GM20000 (cell line): ENCODE data around the gene RAD23A.
"Not testable (repeated sequence)": the region's sequence is repeated elsewhere in the genome, so short reads cannot be mapped to it uniquely, and the experiment has no call there.

Experiments used
- DNase-seq: peaks from one replicate; pipeline ENCODE4 v3.0.0; 2012; ENCODE audit warnings: low spot score
- TF ChIP-seq, protein P1 (sequence below): IDR thresholded peaks from 2 replicates; pipeline ENCODE4 v1.5.1; 2012; ENCODE audit warnings: mild to moderate bottlenecking, control low read depth; ENCODE audit errors: extremely low read depth, missing control alignments

Gene RAD23A

DNA sequence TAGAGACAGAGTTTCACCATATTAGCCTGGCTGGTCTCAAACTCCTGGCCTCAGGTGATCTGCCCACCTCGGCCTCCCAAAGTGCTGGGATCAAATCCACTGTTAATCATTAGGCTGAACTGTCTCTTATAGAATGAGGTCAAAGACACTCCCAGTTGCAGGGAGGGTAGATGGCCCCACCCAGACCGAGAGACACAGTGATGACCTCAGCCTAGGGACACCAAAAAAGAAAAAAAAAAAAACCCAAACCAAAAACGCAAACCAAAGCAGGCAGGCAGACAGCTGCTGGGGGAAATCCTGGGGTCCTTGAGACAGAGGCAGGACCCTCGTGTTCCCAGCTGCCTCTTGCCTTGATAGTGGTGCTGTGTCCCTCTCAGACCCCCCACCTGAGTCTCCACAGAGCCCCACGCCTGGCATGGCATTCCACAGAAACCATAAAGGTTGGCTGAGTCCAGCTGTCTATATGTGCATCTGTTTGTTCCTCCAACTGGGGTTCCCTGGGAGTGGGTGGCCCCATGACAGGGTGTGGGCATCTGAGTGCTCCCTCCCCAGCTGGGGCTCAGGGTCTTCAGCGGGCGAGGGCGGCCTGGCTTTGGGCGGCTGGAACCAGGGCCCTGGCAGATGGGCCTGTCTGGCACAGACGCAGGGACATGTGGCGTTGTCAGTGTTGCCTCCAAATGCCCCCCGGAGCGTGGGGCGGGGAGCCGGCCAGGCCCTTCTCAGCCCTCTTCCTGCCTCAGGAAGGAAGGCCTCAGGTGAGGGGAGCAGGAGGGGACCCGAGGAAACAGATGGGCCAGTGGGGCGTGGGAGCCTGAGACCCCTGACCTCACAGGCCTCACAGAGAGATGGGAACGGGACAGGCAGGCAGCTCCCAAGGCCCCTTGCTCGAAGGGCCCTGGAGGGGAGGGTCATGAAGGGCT lies 28.9 kb downstream of the RAD23A start:
- DNase-seq = peak; percentile 63
- TF ChIP-seq, protein P1, sequence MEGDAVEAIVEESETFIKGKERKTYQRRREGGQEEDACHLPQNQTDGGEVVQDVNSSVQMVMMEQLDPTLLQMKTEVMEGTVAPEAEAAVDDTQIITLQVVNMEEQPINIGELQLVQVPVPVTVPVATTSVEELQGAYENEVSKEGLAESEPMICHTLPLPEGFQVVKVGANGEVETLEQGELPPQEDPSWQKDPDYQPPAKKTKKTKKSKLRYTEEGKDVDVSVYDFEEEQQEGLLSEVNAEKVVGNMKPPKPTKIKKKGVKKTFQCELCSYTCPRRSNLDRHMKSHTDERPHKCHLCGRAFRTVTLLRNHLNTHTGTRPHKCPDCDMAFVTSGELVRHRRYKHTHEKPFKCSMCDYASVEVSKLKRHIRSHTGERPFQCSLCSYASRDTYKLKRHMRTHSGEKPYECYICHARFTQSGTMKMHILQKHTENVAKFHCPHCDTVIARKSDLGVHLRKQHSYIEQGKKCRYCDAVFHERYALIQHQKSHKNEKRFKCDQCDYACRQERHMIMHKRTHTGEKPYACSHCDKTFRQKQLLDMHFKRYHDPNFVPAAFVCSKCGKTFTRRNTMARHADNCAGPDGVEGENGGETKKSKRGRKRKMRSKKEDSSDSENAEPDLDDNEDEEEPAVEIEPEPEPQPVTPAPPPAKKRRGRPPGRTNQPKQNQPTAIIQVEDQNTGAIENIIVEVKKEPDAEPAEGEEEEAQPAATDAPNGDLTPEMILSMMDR = no peak

DNA sequence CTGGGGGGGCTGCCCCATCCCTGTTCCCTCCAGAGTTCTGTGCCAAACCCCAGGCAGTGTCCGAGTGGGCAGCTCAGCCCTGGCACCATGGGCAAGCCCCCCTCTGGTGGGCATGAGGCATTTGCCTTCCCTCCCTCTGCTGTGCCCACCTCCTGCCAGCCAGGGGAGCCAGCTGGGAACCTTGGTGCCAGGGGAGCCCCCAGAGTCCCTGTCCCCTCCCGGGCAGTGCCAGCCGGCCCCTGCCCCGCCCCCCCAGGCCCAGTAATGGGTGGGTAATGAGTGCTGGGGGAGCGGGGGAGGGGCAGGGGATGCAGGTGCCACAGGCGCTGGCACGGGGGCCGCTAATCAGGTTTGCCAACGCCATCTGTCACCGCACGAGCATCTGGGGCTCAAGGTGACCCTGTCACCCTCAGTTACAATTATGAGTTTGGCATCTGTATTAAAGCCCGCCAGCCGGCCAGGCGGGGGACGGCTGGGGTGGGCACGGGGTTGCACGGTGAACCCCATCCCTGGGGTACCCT lies 29.6 kb downstream of the RAD23A start:
- DNase-seq = no peak
- TF ChIP-seq, protein P1 = no peak

DNA sequence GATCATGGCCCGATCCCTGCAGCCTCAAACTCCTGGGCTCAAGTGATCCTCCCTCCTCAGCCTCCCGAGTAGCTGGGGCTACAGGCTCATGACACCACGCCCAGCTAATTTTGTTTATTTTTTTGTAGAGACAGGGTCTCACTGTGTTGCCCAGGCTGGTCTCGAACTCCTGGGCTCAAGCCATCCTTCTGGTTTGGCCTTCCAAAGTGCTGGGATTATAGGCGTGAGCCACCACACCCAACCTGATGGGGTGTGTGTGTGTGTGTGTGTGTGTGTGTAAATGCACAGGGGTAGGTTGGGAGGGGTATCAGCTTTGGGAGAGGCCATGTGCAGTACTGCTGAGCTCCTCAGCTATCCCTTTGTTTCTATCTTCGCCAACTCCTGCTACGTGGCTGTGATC lies 30.4 kb downstream of the RAD23A start:
- DNase-seq = not testable (repeated sequence)

DNA sequence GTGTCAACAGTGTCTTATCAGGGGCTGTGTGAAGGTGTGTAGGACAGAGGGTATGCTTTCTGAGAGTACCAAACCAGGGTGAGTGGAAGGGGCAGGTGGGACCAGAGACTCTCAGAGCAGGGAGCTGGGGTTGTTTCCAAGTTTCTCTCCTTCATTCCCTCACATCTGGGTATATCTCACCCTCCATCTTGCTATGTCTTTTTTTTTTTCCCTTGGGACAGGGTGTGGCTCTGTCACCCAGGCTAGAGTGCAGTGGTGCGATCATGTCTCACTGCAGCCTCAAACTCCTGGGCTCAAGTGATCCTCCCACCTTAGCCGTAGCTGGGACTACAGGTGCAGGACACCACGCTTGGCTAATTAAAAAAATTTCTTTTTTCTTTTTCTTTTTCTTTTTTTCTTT lies 34.3 kb downstream of the RAD23A start:
- no peak for DNase-seq
- TF ChIP-seq, protein P1 = no peak

DNA sequence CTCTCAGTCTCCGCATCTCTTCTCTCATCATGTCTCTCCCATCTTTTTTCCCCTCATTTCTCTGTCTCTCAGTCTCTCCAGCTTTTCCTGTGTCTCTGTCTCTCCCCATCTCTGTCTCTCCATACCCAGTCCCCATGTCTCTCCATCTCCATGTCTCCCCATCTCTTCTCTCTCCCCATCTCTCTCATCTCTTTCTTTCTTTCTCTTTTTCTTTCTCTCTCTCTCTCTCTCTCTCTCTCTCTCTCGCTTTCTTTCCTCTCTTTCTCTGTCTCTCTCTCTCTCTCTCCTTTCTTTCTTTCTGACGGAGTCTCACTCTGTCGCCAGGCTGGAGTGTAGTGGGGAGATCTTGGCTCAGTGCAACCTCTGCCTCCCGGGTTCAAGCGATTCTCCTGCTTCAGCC lies 37.0 kb downstream of the RAD23A start:
- TF ChIP-seq, protein P1 = no peak
- DNase-seq = no peak

DNA sequence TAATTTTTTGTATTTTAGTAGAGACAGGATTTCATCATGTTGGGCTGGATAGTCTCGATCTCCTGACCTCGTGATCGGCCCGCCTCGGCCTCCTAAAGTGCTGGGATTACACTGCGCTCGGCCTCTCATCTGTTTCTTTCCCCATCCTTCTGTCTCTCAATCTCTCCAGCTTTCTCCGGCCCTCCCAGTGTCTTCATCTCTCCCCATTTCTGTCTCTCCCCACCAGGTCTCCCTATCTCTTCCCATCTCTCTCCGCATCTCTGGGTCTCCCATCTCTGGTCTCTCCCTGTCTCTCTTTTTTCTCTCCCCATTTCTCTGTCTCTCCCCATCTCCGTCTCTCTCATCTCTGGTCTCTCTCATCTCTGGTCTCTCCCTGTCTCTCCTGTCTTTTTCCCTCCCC lies 37.4 kb downstream of the RAD23A start:
- DNase-seq = no peak
- TF ChIP-seq, protein P1 = no peak

DNA sequence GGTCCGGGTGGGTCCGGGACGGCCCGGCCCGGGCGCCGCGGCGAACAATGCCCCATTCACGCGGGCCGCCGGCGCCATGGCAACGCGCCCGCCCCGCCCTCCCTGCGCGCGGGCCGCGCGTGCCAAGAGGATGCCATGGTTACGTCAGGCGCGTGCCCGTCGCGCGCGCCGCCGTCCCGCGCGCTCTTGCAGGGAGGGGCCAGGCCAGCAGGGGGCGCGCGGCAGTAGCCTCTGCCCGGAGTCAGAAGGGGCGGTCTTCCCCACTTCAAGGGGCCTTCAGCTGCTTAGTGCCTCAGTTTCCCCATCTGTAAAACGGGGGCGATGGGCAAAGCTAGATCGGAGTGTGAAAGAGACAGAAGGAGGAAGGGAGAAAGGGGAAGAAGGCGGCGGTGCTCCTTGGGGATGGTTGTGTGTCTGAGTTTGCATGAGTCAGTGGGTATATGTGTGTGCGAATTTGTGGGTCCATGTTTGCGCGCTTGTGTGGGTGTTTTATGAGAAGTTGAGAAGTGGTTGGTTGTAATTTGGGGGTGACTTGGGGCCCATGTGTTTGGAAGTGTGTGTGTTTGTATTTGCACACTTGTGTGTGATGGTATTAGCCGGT lies 38.0 kb downstream of the RAD23A start:
- TF ChIP-seq, protein P1 = peak; percentile 78
- peak; percentile 93 for DNase-seq

DNA sequence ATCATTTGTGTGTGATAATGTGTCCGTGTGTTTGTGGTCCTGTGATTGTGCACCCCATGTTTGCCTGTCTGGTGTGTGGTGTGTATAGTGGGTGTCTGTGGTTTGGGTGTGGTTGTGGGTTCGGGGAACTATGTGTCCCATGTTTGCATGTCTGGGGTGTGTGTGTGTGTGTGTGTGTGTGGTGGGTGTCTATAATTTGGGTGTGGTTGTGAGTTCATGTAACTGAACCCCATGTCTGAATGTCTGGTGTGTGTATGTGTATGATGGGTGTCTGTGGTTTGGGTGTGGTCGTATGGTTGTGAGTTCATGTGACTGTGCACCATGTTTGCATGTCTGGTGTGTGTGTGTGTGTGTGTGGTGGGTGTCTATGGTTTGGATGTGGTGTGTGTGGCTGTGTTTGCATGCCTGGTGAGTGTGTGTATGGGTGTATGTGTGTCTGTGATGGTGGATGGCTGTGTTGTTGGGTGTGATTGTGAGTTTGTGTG lies 38.5 kb downstream of the RAD23A start:
- TF ChIP-seq, protein P1 = no peak
- DNase-seq = no peak
